ENCODE measurements around the gene KLF3.
"Not testable (repeated sequence)": the region's sequence is repeated elsewhere in the genome, so short reads cannot be mapped to it uniquely, and the experiment has no call there.

KLF3 gene

DNA sequence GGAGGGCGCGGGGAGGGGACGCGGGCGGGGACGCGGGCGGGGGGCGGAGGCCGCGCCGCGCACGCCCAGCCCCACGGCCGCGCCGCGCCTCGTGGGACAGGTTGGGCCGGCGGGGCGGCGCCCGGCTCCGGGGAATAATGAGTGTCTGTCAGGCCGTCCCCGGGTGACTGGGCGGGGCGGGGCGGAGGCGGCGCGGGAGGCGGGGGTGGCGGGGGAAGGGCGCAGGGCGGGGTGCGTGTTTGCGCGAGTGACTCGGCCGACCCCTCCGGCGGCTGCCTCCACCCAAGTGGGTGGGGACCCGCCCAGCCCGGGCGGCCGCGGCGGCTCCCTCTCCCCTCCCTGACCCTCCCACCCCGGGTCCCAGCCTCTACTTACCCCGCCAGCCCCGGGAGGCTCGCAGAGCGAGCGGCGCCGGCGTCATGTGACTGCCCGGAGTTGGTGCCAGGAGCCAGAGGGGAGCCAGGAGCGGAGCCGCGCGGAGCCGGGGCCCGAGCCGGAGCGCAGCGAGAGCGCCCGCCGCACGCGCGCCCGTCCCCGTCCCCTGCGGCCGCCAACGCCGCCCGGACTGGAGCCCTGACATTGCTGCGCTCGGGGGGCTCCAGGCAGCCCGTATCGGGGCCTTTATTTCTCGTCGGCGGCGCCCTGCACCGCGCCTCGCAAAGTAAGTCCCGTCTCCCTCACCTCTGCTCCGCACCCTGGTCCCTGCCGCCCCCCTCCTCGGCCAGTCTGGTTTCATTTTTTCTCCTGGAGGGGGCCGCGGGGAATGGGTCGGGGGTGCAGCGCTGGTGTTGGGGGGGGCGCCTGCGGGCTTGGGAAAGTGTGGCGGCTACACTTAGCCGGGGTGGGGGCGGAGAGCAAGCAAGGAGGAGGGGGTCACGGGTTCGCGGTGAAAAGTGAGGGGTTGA lies at the start of gene KLF3:
Gene KLF3 (plus strand): TSS at position 399 of the 905 bp plus-strand sequence. CDS start 16,427 bp downstream, outside the sequence.
- peak; percentile 61 to 90 for DNase-seq

- no peak for DNase-seq
These were observed 49.8 kb upstream of the KLF3 start for GRCh38 chr4:38614231-38614630.

DNA sequence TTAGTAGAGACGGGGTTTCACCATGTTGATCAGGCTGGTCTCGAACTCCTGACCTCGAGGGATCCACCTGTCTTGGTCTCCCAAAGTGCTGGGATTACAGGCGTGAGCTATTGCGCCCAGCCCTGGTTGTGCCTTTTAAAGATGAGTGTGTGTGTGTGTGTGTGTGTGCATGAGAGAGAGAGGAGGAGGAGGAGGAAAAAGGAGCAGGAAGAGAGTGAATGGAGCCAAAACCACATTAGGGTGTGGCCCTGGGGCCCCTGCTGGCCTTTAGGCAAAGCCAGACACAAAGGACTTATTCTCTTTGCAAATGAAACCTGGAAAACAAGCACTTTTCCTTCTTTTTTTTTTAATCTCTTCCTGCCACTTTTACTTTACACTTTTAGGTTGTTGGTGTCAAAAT lies 48.2 kb upstream of the KLF3 start:
- DNase-seq: no peak

GRCh38 chr4:38618505-38618904 lies 45.5 kb upstream of the KLF3 start:
- DNase-seq: no peak

GRCh38 chr4:38619316-38619715 lies 44.7 kb upstream of the KLF3 start:
- no peak for DNase-seq

GRCh38 chr4:38620065-38620464 lies 43.9 kb upstream of the KLF3 start:
- DNase-seq: no peak

GRCh38 chr4:38620527-38621027 lies 43.4 kb upstream of the KLF3 start:
- DNase-seq: no peak

DNA sequence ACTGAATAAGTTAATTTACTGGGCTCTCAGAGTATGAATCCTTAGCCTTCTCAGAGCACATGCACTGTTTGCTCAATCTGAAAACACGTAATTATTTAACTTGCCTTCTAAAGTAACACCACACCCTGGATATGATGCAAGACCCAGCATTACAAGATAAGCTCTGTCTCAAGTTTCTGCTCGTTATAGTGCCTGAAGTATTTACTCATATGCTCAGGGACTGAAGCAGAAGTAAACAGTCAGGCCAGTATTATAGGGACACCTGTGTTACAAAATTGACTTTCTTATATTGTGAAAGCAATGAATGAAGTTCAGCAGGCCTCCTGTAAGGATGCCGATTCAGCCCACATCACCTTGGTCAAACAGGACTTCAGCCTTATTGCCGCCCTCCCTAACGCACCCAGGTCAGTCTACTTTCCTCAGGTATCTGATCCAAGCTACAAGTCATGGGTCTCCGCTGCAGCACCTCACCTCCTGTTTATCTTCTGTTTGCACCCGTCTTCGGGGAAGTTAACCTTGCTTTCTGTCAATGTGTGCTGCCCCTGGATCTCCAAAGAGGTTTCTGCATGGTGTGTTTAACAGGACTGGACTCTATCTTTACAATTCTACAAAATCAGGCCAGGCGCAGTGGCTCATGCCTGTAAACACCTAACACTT lies 42.8 kb upstream of the KLF3 start:
- no peak for DNase-seq

GRCh38 chr4:38621831-38622230 lies 42.2 kb upstream of the KLF3 start:
- DNase-seq: no peak

- DNase-seq: not testable (repeated sequence)
These were observed 41.7 kb upstream of the KLF3 start for GRCh38 chr4:38622340-38622739.

DNA sequence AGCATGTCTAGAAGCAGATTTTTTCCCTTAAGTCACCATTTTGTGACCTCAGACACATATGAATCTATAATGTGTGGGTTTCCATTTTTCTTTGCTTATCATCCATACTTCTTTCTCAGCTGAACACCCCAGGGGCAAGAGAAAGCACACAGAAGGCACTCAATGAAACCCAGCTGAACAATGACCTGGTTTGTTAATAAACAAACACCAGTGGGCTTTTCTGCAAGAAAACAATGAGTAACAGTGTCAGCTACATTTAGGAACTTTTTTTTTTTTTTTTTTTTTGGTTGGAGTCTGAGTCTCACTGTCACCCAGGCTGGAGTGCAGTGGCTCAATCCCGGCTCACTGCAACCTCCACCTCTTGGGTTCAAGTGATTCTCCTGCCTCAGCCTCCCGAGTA lies 40.7 kb upstream of the KLF3 start:
- no peak for DNase-seq

- no peak for DNase-seq
These were observed 39.7 kb upstream of the KLF3 start for GRCh38 chr4:38624311-38624710.

GRCh38 chr4:38625508-38625907 lies 38.5 kb upstream of the KLF3 start:
- no peak for DNase-seq

DNA sequence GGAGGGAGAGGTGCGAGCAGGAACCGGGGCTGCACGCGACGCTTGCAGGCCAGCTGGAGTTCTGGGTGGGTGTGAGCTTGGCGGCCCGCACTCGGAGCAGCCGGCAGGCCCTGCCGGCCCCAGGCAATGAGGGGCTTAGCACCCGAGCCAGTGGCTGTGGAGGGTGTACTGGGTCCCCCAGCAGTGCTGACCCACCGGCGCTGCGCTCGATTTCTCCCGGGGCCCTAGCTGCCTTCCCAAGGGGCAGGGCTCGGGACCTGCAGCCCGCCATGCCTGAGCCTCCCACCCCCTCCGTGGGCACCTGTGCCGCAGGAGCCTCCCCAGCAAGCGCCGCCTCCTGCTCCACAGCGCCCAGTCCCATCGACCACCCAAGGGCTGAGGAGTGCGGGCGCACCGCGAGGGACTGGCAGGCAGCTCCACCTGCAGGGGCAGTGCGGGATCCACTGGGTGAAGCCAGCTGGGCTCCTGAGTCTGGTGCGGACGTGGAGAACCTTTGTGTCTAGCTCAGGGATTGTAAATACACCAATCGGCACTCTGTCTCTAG lies 37.0 kb upstream of the KLF3 start:
- DNase-seq: not testable (repeated sequence)

- no peak for DNase-seq
These were observed 33.5 kb upstream of the KLF3 start for GRCh38 chr4:38630519-38630918.

- no peak for DNase-seq
These were observed 29.8 kb upstream of the KLF3 start for GRCh38 chr4:38634047-38634759.

DNA sequence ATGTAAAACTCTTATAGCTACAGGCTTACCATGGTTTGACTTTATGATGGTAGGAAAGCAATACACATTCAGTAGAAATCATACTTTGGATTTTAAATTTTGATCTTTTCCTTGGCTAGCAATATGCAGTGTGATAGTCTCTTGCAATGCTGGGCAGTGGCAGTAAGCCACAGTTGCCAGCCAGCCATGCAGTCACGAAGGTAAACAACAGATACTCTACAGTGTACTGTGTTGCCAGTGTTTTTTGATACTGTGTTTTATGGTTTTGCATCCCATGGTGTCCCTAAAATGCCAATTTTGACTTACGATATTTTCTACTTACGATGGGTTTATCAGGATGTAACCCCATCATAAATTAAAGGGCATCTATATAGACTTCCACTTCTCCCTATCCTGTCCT lies 24.8 kb upstream of the KLF3 start:
- no peak for DNase-seq

GRCh38 chr4:38641811-38642210 lies 22.2 kb upstream of the KLF3 start:
- DNase-seq: no peak

GRCh38 chr4:38644201-38644600 lies 19.8 kb upstream of the KLF3 start:
- no peak for DNase-seq

DNA sequence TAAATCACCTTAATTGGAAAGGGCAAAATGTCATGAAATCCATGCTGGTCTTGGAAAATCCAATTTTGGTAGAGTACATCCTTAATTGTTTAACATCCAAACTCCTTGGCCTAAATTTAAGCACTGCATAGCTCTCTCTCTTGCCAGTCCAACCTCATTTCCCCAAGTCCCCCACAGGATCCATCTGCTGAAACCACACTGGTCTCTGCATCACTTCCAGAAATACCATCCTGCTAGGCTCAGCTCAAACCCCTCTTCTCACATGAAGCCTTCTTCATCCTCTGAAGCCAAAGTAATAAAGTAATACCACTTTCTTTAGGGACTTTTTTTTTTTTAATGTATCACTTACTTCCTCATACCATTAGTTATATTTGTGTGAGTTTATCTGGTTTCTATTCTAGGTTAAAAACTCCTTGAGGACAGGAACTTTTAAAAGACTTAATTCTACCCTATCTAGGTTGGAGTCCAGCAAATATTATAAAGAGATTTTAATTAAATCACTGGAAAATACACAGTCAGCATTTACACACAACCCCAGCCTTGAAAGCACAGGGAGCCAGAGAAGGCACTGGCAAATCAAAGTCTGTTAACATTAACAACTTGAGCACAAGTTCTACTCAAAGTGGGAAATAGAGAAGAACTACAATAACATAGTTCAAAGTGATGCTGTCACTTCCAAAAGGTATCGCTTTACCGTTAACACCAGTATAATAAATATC lies 16.7 kb upstream of the KLF3 start:
- DNase-seq: peak in 1 of 2 experiments; percentile 4

DNA sequence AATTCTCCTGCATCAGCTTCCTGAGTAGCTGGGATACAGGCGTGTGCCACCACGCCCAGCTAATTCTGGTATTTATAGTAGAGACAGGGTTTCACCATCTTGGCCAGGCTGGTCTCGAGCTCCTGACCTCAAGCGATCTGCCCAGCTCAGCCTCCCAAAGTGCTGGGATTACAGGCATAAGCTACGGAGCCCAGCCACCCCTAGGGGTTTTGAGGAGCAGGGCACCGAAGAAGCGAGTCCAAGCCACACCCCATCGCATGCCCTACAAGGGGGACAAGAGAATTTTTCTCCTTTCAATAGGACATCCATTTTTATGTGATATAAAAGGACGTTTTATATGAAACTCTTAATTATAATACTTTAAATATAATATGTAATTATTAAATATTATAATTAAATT lies 13.9 kb upstream of the KLF3 start:
- DNase-seq: no peak

- DNase-seq: no peak
These were observed 9.7 kb upstream of the KLF3 start for GRCh38 chr4:38654273-38654672.

Measured in Kasumi-1 (cell line).